Immature natural killer cell (primary cell): ENCODE data around the gene RNF135. TPM values are rescaled to one million over a fixed set of nuclear protein-coding genes. Genes with fewer than 3 reads are reported as not detected.
"Not testable (repeated sequence)": the region's sequence is repeated elsewhere in the genome, so short reads cannot be mapped to it uniquely, and the experiment has no call there.

Experiments used
- DNase-seq, 3 donors: peaks; one replicate each; pipeline ENCODE4 v3.0.0; 2022; ENCODE audit warnings: mixed read lengths in 1 of 3
- H3K27ac Mint-ChIP-seq, 6 donors: one replicate each; pipeline ENCODE4 v1.8.0; 2020; ENCODE audit warnings: mixed read lengths in 6 of 6, mild to moderate bottlenecking in 5 of 6, inconsistent platforms in 4 of 6, moderate library complexity in 3 of 6
- H3K27me3 Mint-ChIP-seq, 3 donors: one replicate each; pipeline ENCODE4 v1.8.0; 2020 to 2021; ENCODE audit warnings: low read depth in 3 of 3, mild to moderate bottlenecking in 3 of 3, mixed read lengths in 3 of 3, moderate library complexity in 3 of 3, inconsistent platforms in 1 of 3
- H3K36me3 Mint-ChIP-seq, 3 donors: one replicate each; pipeline ENCODE4 v1.8.0; 2020; ENCODE audit warnings: mixed read lengths in 3 of 3, inconsistent platforms in 2 of 3, mild to moderate bottlenecking in 2 of 3
- H3K4me1 Mint-ChIP-seq, 2 donors: one replicate each; pipeline ENCODE4 v1.8.0; 2020; ENCODE audit warnings: inconsistent platforms in 2 of 2, mild to moderate bottlenecking in 2 of 2, mixed read lengths in 2 of 2, moderate library complexity in 1 of 2
- H3K4me3 Mint-ChIP-seq, 5 donors: one replicate each; pipeline ENCODE4 v1.8.0; 2020; ENCODE audit warnings: mild to moderate bottlenecking in 5 of 5, mixed read lengths in 5 of 5, inconsistent platforms in 3 of 5, moderate library complexity in 3 of 5
- H3K9me3 Mint-ChIP-seq, 6 donors: one replicate each; pipeline ENCODE4 v1.8.0; 2020; ENCODE audit warnings: mild to moderate bottlenecking in 6 of 6, mixed read lengths in 6 of 6, inconsistent platforms in 4 of 6, moderate library complexity in 3 of 6
- polyA plus RNA-seq, 3 donors: library from polyadenylated mRNA; unstranded; fragments of 300-500 nt; fragmentation: Illumina TruSeq; gene quantifications; one replicate each; pipeline ENCODE4 v1.2.3, GENCODE V29; 2021

RNF135 gene
- polyA plus RNA-seq, 3 donors from 2014 or later, result 13.5 to 28.6 (median 22.2) TPM

- DNase-seq, result no peak
- Mint-ChIP-seq H3K27me3 (no peaks in the 10 kb centered on the region), H3K27ac (no peak overlapping the region), H3K9me3 (no peaks in the 10 kb centered on the region), H3K4me1 (no peaks in the 10 kb centered on the region), H3K4me3 (no peak overlapping the region), H3K36me3 (peaks cover 15 to 36% (median 33%) of the 10 kb centered on the region in 3 donors)
Measured at GRCh38 chr17:31002047-31002446, 31.2 kb downstream of the RNF135 start.

- H3K9me3 Mint-ChIP-seq, result no peaks in the 10 kb centered on the region
- no peak for DNase-seq
- no peak overlapping the region for H3K4me3 Mint-ChIP-seq
- peaks cover 11 to 12% of the 10 kb centered on the region in 2 donors for H3K4me1 Mint-ChIP-seq
- H3K27me3 Mint-ChIP-seq, result peaks cover 0 to 2% (median 0%) of the 10 kb centered on the region in 3 donors
- H3K36me3 Mint-ChIP-seq, result peaks cover 8 to 28% (median 26%) of the 10 kb centered on the region in 3 donors
- no peak overlapping the region for H3K27ac Mint-ChIP-seq
Measured at GRCh38 chr17:31003225-31003866, 32.5 kb downstream of the RNF135 start.

- no peak overlapping the region for H3K4me3 Mint-ChIP-seq
- peak overlapping the region in 1 of 6 donors; percentile 24 for H3K27ac Mint-ChIP-seq
- H3K4me1 Mint-ChIP-seq, result peaks cover 15 to 18% of the 10 kb centered on the region in 2 donors
- H3K27me3 Mint-ChIP-seq, result peaks cover 0 to 2% (median under 1%) of the 10 kb centered on the region in 3 donors
- DNase-seq, result no peak
- peaks cover 8 to 28% (median 19%) of the 10 kb centered on the region in 3 donors for H3K36me3 Mint-ChIP-seq
- H3K9me3 Mint-ChIP-seq, result no peaks in the 10 kb centered on the region
Measured at GRCh38 chr17:31004160-31004559, 33.3 kb downstream of the RNF135 start.

- peaks cover 20 to 32% of the 10 kb centered on the region in 2 donors for H3K4me1 Mint-ChIP-seq
- peak overlapping the region; percentile 87 to 95 (median 93) for H3K4me3 Mint-ChIP-seq
- H3K27me3 Mint-ChIP-seq, result peaks cover 0 to 5% (median 2%) of the 10 kb centered on the region in 3 donors
- H3K27ac Mint-ChIP-seq, result peak overlapping the region; percentile 75 to 93 (median 92)
- DNase-seq, result no peak
- H3K9me3 Mint-ChIP-seq, result no peaks in the 10 kb centered on the region
- peaks cover 3 to 18% (median 7%) of the 10 kb centered on the region in 3 donors for H3K36me3 Mint-ChIP-seq
Measured at GRCh38 chr17:31007695-31008373, 37.0 kb downstream of the RNF135 start.

- peak overlapping the region; percentile 87 to 95 (median 93) for H3K4me3 Mint-ChIP-seq
Measured at GRCh38 chr17:31008374-31009041, 37.7 kb downstream of the RNF135 start.

GRCh38 chr17:31009042-31009702 is 38.3 kb downstream of the RNF135 start:
- H3K4me1 Mint-ChIP-seq, result peaks cover 20 to 32% of the 10 kb centered on the region in 2 donors
- peak overlapping the region; percentile 87 to 93 (median 92) for H3K27ac Mint-ChIP-seq
- DNase-seq, result peak in 2 of 3 donors; percentile 11 to 15

More at GRCh38 chr17:31008374-31009041, 37.7 kb downstream of the RNF135 start:
- Mint-ChIP-seq H3K9me3 (no peaks in the 10 kb centered on the region), H3K4me1 (peaks cover 20 to 32% of the 10 kb centered on the region in 2 donors), H3K36me3 (peaks cover 3 to 18% (median 7%) of the 10 kb centered on the region in 3 donors), H3K27ac (peak overlapping the region; percentile 87 to 93 (median 92)), H3K27me3 (peaks cover 0 to 5% (median 2%) of the 10 kb centered on the region in 3 donors)
- DNase-seq, result peak; percentile 66 to 72 (median 68)

GRCh38 chr17:31010014-31010413 is 39.2 kb downstream of the RNF135 start:
- H3K27me3 Mint-ChIP-seq, H3K9me3 Mint-ChIP-seq, DNase-seq, H3K36me3 Mint-ChIP-seq: not testable (repeated sequence)
- Mint-ChIP-seq H3K4me3 (peak overlapping the region; percentile 57 to 80 (median 62)), H3K4me1 (peaks cover 20 to 32% of the 10 kb centered on the region in 2 donors), H3K27ac (peak overlapping the region; percentile 37 to 93 (median 68))

More at GRCh38 chr17:31009042-31009702, 38.3 kb downstream of the RNF135 start:
- Mint-ChIP-seq H3K36me3 (peaks cover 3 to 11% (median 7%) of the 10 kb centered on the region in 3 donors), H3K4me3 (peak overlapping the region; percentile 87 to 95 (median 93))
- not testable (repeated sequence) for H3K27me3 Mint-ChIP-seq, H3K9me3 Mint-ChIP-seq

GRCh38 chr17:31013844-31014243 is 43.0 kb downstream of the RNF135 start:
- peak overlapping the region in 1 of 6 donors; percentile 6 for H3K27ac Mint-ChIP-seq
- H3K9me3 Mint-ChIP-seq, result no peaks in the 10 kb centered on the region
- DNase-seq, result no peak
- H3K4me3 Mint-ChIP-seq, result no peak overlapping the region
- peaks cover 0 to 3% (median 2%) of the 10 kb centered on the region in 3 donors for H3K27me3 Mint-ChIP-seq
- H3K36me3 Mint-ChIP-seq, result no peaks in the 10 kb centered on the region
- peaks cover 10 to 17% of the 10 kb centered on the region in 2 donors for H3K4me1 Mint-ChIP-seq

GRCh38 chr17:31015639-31016038 is 44.8 kb downstream of the RNF135 start:
- Mint-ChIP-seq H3K9me3 (no peaks in the 10 kb centered on the region), H3K27ac (peak overlapping the region in 1 of 6 donors; percentile 1), H3K36me3 (no peaks in the 10 kb centered on the region), H3K4me1 (peaks cover 11 to 12% of the 10 kb centered on the region in 2 donors), H3K27me3 (peaks cover 0 to 3% (median 0%) of the 10 kb centered on the region in 3 donors), H3K4me3 (no peak overlapping the region)
- no peak for DNase-seq

GRCh38 chr17:31019004-31019403 is 48.2 kb downstream of the RNF135 start:
- H3K9me3 Mint-ChIP-seq, result no peaks in the 10 kb centered on the region
- no peak for DNase-seq
- H3K27me3 Mint-ChIP-seq, result peaks cover 0 to 5% (median 0%) of the 10 kb centered on the region in 3 donors
- H3K36me3 Mint-ChIP-seq, result peaks cover 0 to under 1% (median 0%) of the 10 kb centered on the region in 3 donors
- H3K4me3 Mint-ChIP-seq, result no peak overlapping the region
- peaks cover 21 to 22% of the 10 kb centered on the region in 2 donors for H3K4me1 Mint-ChIP-seq
- H3K27ac Mint-ChIP-seq, result no peak overlapping the region

- H3K27ac Mint-ChIP-seq, H3K4me3 Mint-ChIP-seq, H3K9me3 Mint-ChIP-seq, H3K36me3 Mint-ChIP-seq, H3K27me3 Mint-ChIP-seq, DNase-seq: not testable (repeated sequence)
- peaks cover 21 to 22% of the 10 kb centered on the region in 2 donors for H3K4me1 Mint-ChIP-seq
Measured at GRCh38 chr17:31023171-31023570, 52.3 kb downstream of the RNF135 start.

- Mint-ChIP-seq H3K27ac (no peak overlapping the region), H3K4me1 (no peaks in the 10 kb centered on the region), H3K27me3 (peaks cover 0 to 4% (median 2%) of the 10 kb centered on the region in 3 donors), H3K9me3 (no peaks in the 10 kb centered on the region), H3K4me3 (no peak overlapping the region), H3K36me3 (peaks cover 8 to 14% (median 9%) of the 10 kb centered on the region in 3 donors)
- no peak for DNase-seq
Measured at GRCh38 chr17:31031841-31032240, 61.0 kb downstream of the RNF135 start.

GRCh38 chr17:31035611-31036010 is 64.8 kb downstream of the RNF135 start:
- not testable (repeated sequence) for H3K9me3 Mint-ChIP-seq, DNase-seq, H3K4me1 Mint-ChIP-seq, H3K27me3 Mint-ChIP-seq, H3K4me3 Mint-ChIP-seq
- peak overlapping the region in 1 of 6 donors; percentile 46 for H3K27ac Mint-ChIP-seq
- H3K36me3 Mint-ChIP-seq, result peaks cover 8 to 14% (median 9%) of the 10 kb centered on the region in 3 donors
